Loucy (cell line): Measurements from ENCODE around the gene DPF1.

ENCODE experiments used
- H2AFZ ChIP-seq: fragments of 200-600 bp; sonication (generic); 2 replicates; pipeline ENCODE4 v1.6.0; 2016; ENCODE audit warnings: antibody characterized with exemption, mild to moderate bottlenecking, low read length, moderate library complexity
- H3F3A ChIP-seq: fragments of 200-600 bp; 2 replicates; pipeline ENCODE4 v1.6.0; 2016; ENCODE audit warnings: antibody characterized with exemption, low read depth, mild to moderate bottlenecking
- H3K27me3 ChIP-seq: fragments of 200-600 bp; sonication (generic); 2 replicates; pipeline ENCODE4 v1.6.1; 2014; ENCODE audit warnings: low read length, mild to moderate bottlenecking; ENCODE audit not compliant: insufficient read depth, poor library complexity, severe bottlenecking
- H3K36me3 ChIP-seq: fragments of 200-600 bp; sonication (generic); 2 replicates; pipeline ENCODE4 v1.6.1; 2016; ENCODE audit warnings: low read length; ENCODE audit not compliant: insufficient read depth
- H3K4me1 ChIP-seq: fragments of 200-600 bp; sonication (generic); 2 replicates; pipeline ENCODE4 v1.5.1; 2014; ENCODE audit warnings: low read length, mild to moderate bottlenecking; ENCODE audit not compliant: insufficient read depth, poor library complexity, severe bottlenecking
- H3K4me2 ChIP-seq: fragments of 200-600 bp; sonication (generic); 2 replicates; pipeline ENCODE4 v1.6.0; 2014; ENCODE audit warnings: antibody characterized with exemption, low read length, low read depth, mild to moderate bottlenecking; ENCODE audit not compliant: poor library complexity, severe bottlenecking
- H3K4me3 ChIP-seq: fragments of 200-600 bp; sonication (generic); 2 replicates; pipeline ENCODE4 v1.5.1; 2014; ENCODE audit warnings: low read length, mild to moderate bottlenecking, mixed read lengths; ENCODE audit not compliant: poor library complexity, severe bottlenecking
- H3K79me2 ChIP-seq: fragments of 200-600 bp; sonication (generic); 2 replicates; pipeline ENCODE4 v1.6.1; 2014; ENCODE audit warnings: low read length; ENCODE audit not compliant: insufficient read depth
- H3K9ac ChIP-seq: fragments of 200-600 bp; sonication (generic); 2 replicates; pipeline ENCODE4 v1.6.0; 2014; ENCODE audit warnings: mild to moderate bottlenecking, low read depth, low read length, moderate library complexity; ENCODE audit not compliant: poor library complexity, severe bottlenecking
- H3K9me2 ChIP-seq: fragments of 200-600 bp; sonication (generic); replicated peaks from 2 replicates; pipeline ENCODE4 v1.6.1; 2016; ENCODE audit warnings: low read depth, low read length, mixed read lengths
- H3K9me3 ChIP-seq: fragments of 200-600 bp; sonication (generic); 2 replicates; pipeline ENCODE4 v1.6.1; 2014; ENCODE audit warnings: mild to moderate bottlenecking, antibody characterized with exemption, low read length, low read depth; ENCODE audit not compliant: insufficient read depth
- H4K20me1 ChIP-seq: fragments of 200-600 bp; sonication (generic); 2 replicates; pipeline ENCODE4 v1.6.0; 2014; ENCODE audit warnings: antibody characterized with exemption, low read length, mild to moderate bottlenecking; ENCODE audit not compliant: insufficient read depth, poor library complexity, severe bottlenecking
- EZH2phosphoT487 ChIP-seq: fragments of 200-600 bp; IDR thresholded peaks from 2 replicates; pipeline ENCODE4 v1.6.1; 2018; ENCODE audit warnings: antibody characterized with exemption, mild to moderate bottlenecking, moderate library complexity, borderline replicate concordance
- TF ChIP-seq, protein P1 (sequence below): fragments of 200-600 bp; sonication (generic); conservative IDR thresholded peaks from 2 replicates; pipeline ENCODE4 v1.5.1; 2014; ENCODE audit warnings: mild to moderate bottlenecking, antibody characterized with exemption, low read length

DPF1 gene

DNA sequence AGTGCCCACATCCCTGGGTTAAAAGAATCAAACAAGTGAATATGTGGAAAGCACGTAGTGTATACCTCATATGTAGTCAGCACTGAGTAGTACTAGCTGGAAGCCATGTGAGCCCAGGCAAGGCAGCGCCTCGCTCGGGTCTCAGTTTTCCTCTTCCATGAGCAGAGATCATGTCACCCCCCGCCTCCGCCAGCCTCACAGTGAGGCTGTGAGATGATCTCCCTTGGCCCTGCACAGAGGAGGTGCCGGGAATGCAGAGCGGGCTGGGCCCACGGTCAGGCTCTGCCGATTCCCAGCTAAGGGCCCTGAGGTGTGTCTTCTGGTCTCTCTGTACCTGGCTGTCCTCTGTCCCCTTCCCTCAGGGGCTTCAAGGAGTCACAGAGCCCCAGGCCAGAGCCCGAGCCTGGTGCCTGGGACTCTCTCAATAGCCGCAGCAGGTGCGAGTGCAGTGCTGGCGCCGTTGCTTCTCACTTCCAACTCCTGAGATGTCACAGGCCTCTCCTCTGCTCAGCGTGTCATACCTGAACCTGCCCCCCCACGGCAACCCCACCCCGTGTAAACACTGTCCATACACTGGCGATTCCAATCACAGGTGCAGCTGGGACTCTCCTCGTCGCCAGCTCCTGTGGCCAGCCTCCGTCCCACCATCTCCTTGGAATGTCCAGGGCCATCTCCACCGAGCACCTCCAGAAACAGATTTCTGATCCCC, 26.9 kb downstream of the DPF1 start:
- H3K27me3 ChIP-seq, result no peaks in the 10 kb centered on the region
- no peaks in the 10 kb centered on the region for H3K9me3 ChIP-seq
- peaks cover 3% of the 10 kb centered on the region; the same call in 1 of the 2 replicates for H3K36me3 ChIP-seq

GRCh38 chr19:38196245-38196837, 27.7 kb downstream of the DPF1 start:
- H2AFZ ChIP-seq, result no peak overlapping the region
- no peaks in the 10 kb centered on the region for H4K20me1 ChIP-seq
- H3K9me3 ChIP-seq, result no peaks in the 10 kb centered on the region
- no peak overlapping the region for H3K4me3 ChIP-seq
- H3K27me3 ChIP-seq, result no peaks in the 10 kb centered on the region
- peaks cover 3% of the 10 kb centered on the region; the same call in 1 of the 2 replicates for H3K36me3 ChIP-seq
- no peaks in the 10 kb centered on the region for H3K79me2 ChIP-seq
- no peak overlapping the region for H3K4me2 ChIP-seq
- H3F3A ChIP-seq, result no peaks in the 10 kb centered on the region
- TF ChIP-seq, protein P1, sequence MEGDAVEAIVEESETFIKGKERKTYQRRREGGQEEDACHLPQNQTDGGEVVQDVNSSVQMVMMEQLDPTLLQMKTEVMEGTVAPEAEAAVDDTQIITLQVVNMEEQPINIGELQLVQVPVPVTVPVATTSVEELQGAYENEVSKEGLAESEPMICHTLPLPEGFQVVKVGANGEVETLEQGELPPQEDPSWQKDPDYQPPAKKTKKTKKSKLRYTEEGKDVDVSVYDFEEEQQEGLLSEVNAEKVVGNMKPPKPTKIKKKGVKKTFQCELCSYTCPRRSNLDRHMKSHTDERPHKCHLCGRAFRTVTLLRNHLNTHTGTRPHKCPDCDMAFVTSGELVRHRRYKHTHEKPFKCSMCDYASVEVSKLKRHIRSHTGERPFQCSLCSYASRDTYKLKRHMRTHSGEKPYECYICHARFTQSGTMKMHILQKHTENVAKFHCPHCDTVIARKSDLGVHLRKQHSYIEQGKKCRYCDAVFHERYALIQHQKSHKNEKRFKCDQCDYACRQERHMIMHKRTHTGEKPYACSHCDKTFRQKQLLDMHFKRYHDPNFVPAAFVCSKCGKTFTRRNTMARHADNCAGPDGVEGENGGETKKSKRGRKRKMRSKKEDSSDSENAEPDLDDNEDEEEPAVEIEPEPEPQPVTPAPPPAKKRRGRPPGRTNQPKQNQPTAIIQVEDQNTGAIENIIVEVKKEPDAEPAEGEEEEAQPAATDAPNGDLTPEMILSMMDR, result no peak
- TF ChIP-seq EZH2phosphoT487, result no peak
- H3K9me2 ChIP-seq, result no peaks in the 10 kb centered on the region
- no peaks in the 10 kb centered on the region for H3K4me1 ChIP-seq
- H3K9ac ChIP-seq, result no peak overlapping the region

More for the DNA sequence above, 26.9 kb downstream of the DPF1 start:
- H3K4me2 ChIP-seq, result no peak overlapping the region
- no peaks in the 10 kb centered on the region for H3F3A ChIP-seq
- H4K20me1 ChIP-seq, result no peaks in the 10 kb centered on the region
- no peak overlapping the region for H3K4me3 ChIP-seq
- no peaks in the 10 kb centered on the region for H3K4me1 ChIP-seq
- no peak overlapping the region for H3K9ac ChIP-seq
- H3K79me2 ChIP-seq, result no peaks in the 10 kb centered on the region
- TF ChIP-seq, protein P1, result no peak
- no peak for TF ChIP-seq EZH2phosphoT487
- no peak overlapping the region for H2AFZ ChIP-seq
- no peaks in the 10 kb centered on the region for H3K9me2 ChIP-seq

DNA sequence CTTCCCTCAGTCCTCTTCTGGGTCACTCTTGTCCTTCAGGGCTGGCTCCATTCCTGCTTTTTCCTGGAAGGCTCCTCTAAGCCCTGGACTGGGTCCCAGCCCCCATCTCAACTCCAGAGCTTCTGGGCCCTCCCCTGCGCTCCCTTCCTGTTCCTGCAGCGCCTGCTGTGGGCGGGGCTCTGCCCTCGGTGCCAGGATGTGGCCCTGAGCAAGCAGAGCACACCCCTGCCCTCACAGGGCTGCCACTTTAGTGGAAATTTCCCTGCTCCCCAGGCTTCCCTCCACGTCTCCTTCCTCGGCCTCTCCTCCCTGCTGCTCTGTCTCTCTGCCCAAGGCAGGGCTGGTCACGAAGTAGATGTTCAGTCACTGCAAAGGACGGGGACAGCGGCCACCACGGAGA, 28.8 kb downstream of the DPF1 start:
- no peaks in the 10 kb centered on the region for H3K79me2 ChIP-seq
- H3K4me3 ChIP-seq, result no peak overlapping the region
- no peak overlapping the region for H2AFZ ChIP-seq
- H3K9me2 ChIP-seq, result no peaks in the 10 kb centered on the region
- H3K4me1 ChIP-seq, result no peaks in the 10 kb centered on the region
- no peak overlapping the region for H3K4me2 ChIP-seq
- no peaks in the 10 kb centered on the region for H3K27me3 ChIP-seq
- H3K9me3 ChIP-seq, result no peaks in the 10 kb centered on the region
- no peaks in the 10 kb centered on the region for H4K20me1 ChIP-seq
- H3K36me3 ChIP-seq, result peaks cover 3% of the 10 kb centered on the region; the same call in 1 of the 2 replicates
- no peaks in the 10 kb centered on the region for H3F3A ChIP-seq
- TF ChIP-seq EZH2phosphoT487, result no peak
- TF ChIP-seq, protein P1, result no peak
- H3K9ac ChIP-seq, result no peak overlapping the region
